Measurements from ENCODE around the gene NPL. TPM values are rescaled to one million over a fixed set of nuclear protein-coding genes. Genes with fewer than 3 reads are reported as not detected.

NPL gene
- total RNA-seq, 3 donors from 2014 or later (not counting 1 experiment from before 2014, with no cell fraction given), result 5.2 to 10.6 (median 6.8) TPM

- DNase-seq, result no peak
- no peaks in the 10 kb centered on the region for H3K27me3 Mint-ChIP-seq (ENCODE audit: low read depth in 2 of 2)
- no peaks in the 10 kb centered on the region for H3K36me3 ChIP-seq (ENCODE audit: control insufficient read depth, insufficient read depth, low read length)
- H3K4me3 ChIP-seq (ENCODE audit: low read length), result no peak overlapping the region
- no peak overlapping the region for H3K27ac Mint-ChIP-seq
- no peaks in the 10 kb centered on the region for H3K9me3 Mint-ChIP-seq
- H3K36me3 Mint-ChIP-seq, result no peaks in the 10 kb centered on the region
- ATAC-seq, result no peak
- no peaks in the 10 kb centered on the region for H3K27me3 ChIP-seq (ENCODE audit: control insufficient read depth, insufficient read depth, low read length)
- no peaks in the 10 kb centered on the region for H3K9me3 ChIP-seq (ENCODE audit: control insufficient read depth, insufficient read depth, low read length)
- H3K4me3 Mint-ChIP-seq, result no peak overlapping the region
- no peaks in the 10 kb centered on the region for H3K4me1 Mint-ChIP-seq
- H3K4me1 ChIP-seq (ENCODE audit: control insufficient read depth, insufficient read depth, low read length), result no peaks in the 10 kb centered on the region
- 100% methylated on average over 1 of the region's 1 CpG for WGBS (ENCODE audit: insufficient coverage)
- TF ChIP-seq CTCF (IDR thresholded peaks at IDR 0.05), result no peak
- intact Hi-C loops (cut with micrococcal nuclease), result no loop called here
- no peak overlapping the region for H3K27ac ChIP-seq (ENCODE audit: low read length)
Measured at GRCh38 chr1:182803846-182804245, 14.3 kb downstream of the NPL start.

- Histone ChIP-seq H3K4me3 (ENCODE audit: low read length) (no peak overlapping the region), H3K27me3 (ENCODE audit: control insufficient read depth, insufficient read depth, low read length) (no peaks in the 10 kb centered on the region), H3K4me1 (ENCODE audit: control insufficient read depth, insufficient read depth, low read length) (no peaks in the 10 kb centered on the region), H3K36me3 (ENCODE audit: control insufficient read depth, insufficient read depth, low read length) (no peaks in the 10 kb centered on the region), H3K27ac (ENCODE audit: low read length) (no peak overlapping the region), H3K9me3 (ENCODE audit: control insufficient read depth, insufficient read depth, low read length) (no peaks in the 10 kb centered on the region)
- Mint-ChIP-seq H3K4me1 (no peaks in the 10 kb centered on the region), H3K36me3 (no peaks in the 10 kb centered on the region), H3K27me3 (ENCODE audit: low read depth in 2 of 2) (no peaks in the 10 kb centered on the region), H3K4me3 (no peak overlapping the region), H3K9me3 (no peaks in the 10 kb centered on the region), H3K27ac (no peak overlapping the region)
- no peak for TF ChIP-seq CTCF (IDR thresholded peaks at IDR 0.05)
- ATAC-seq (no peak), DNase-seq (no peak)
- intact Hi-C loops (cut with micrococcal nuclease), result no loop called here
- 90% methylated on average over 10 of the region's 11 CpGs for WGBS (ENCODE audit: insufficient coverage)
Measured at GRCh38 chr1:182806015-182806678, 16.6 kb downstream of the NPL start.

- Mint-ChIP-seq H3K36me3 (no peaks in the 10 kb centered on the region), H3K4me1 (no peaks in the 10 kb centered on the region), H3K27me3 (ENCODE audit: low read depth in 2 of 2) (no peaks in the 10 kb centered on the region), H3K9me3 (no peaks in the 10 kb centered on the region), H3K27ac (no peak overlapping the region), H3K4me3 (no peak overlapping the region)
- H3K9me3 ChIP-seq (ENCODE audit: control insufficient read depth, insufficient read depth, low read length), result no peaks in the 10 kb centered on the region
- ATAC-seq (no peak), DNase-seq (no peak)
- no peaks in the 10 kb centered on the region for H3K27me3 ChIP-seq (ENCODE audit: control insufficient read depth, insufficient read depth, low read length)
- no peak for TF ChIP-seq CTCF (IDR thresholded peaks at IDR 0.05)
- H3K36me3 ChIP-seq (ENCODE audit: control insufficient read depth, insufficient read depth, low read length), result no peaks in the 10 kb centered on the region
- 95% methylated on average over 2 of the region's 3 CpGs for WGBS (ENCODE audit: insufficient coverage)
- intact Hi-C loops (cut with micrococcal nuclease), result no loop called here
- no peak overlapping the region for H3K4me3 ChIP-seq (ENCODE audit: low read length)
- no peak overlapping the region for H3K27ac ChIP-seq (ENCODE audit: low read length)
- no peaks in the 10 kb centered on the region for H3K4me1 ChIP-seq (ENCODE audit: control insufficient read depth, insufficient read depth, low read length)
Measured at GRCh38 chr1:182807907-182808306, 18.3 kb downstream of the NPL start.

GRCh38 chr1:182809414-182809957 lies 19.9 kb downstream of the NPL start:
- H3K9me3 Mint-ChIP-seq, result no peaks in the 10 kb centered on the region
- no peaks in the 10 kb centered on the region for H3K4me1 ChIP-seq (ENCODE audit: control insufficient read depth, insufficient read depth, low read length)
- DNase-seq, result no peak
- H3K27ac ChIP-seq (ENCODE audit: low read length), result no peak overlapping the region
- H3K27ac Mint-ChIP-seq, result no peak overlapping the region
- H3K4me3 Mint-ChIP-seq, result no peak overlapping the region
- H3K36me3 ChIP-seq (ENCODE audit: control insufficient read depth, insufficient read depth, low read length), result no peaks in the 10 kb centered on the region
- H3K4me3 ChIP-seq (ENCODE audit: low read length), result no peak overlapping the region
- no peaks in the 10 kb centered on the region for H3K27me3 ChIP-seq (ENCODE audit: control insufficient read depth, insufficient read depth, low read length)
- H3K27me3 Mint-ChIP-seq (ENCODE audit: low read depth in 2 of 2), result no peaks in the 10 kb centered on the region
- H3K9me3 ChIP-seq (ENCODE audit: control insufficient read depth, insufficient read depth, low read length), result no peaks in the 10 kb centered on the region
- intact Hi-C loops (cut with micrococcal nuclease), result no loop called here
- 86% methylated on average over 2 of the region's 3 CpGs for WGBS (ENCODE audit: insufficient coverage)
- no peaks in the 10 kb centered on the region for H3K36me3 Mint-ChIP-seq
- no peak for ATAC-seq
- TF ChIP-seq CTCF (IDR thresholded peaks at IDR 0.05), result no peak
- H3K4me1 Mint-ChIP-seq, result no peaks in the 10 kb centered on the region

Data from natural killer cell (primary cell).